Duodenal mucosa (tissue), 2 donors: ENCODE results near the gene SNUPN.
A peak's percentile ranks its signal among the peaks of the same experiment; 100 is the strongest.

Experiments used
- H3K27ac ChIP-seq: one replicate; pipeline ENCODE4 v1.7.0; 2013; ENCODE audit warnings: low read depth, low read length
- H3K27me3 ChIP-seq, 2 donors: one replicate each; pipeline ENCODE4 v1.7.0; 2013; ENCODE audit warnings: low read length in 2 of 2, control low read depth in 1 of 2; ENCODE audit not compliant: insufficient read depth in 2 of 2, control insufficient read depth in 1 of 2
- H3K36me3 ChIP-seq, 2 donors: one replicate each; pipeline ENCODE4 v1.7.0; 2013; ENCODE audit warnings: low read length in 2 of 2, control low read depth in 1 of 2; ENCODE audit not compliant: insufficient read depth in 2 of 2, control insufficient read depth in 1 of 2
- H3K4me1 ChIP-seq, 2 donors: one replicate each; pipeline ENCODE4 v1.7.0; 2013; ENCODE audit warnings: low read length in 2 of 2, control low read depth in 1 of 2; ENCODE audit not compliant: insufficient read depth in 2 of 2, control insufficient read depth in 1 of 2
- H3K4me3 ChIP-seq, 2 donors: one replicate each; pipeline ENCODE4 v1.7.0; 2013; ENCODE audit warnings: low read length in 2 of 2, low read depth in 1 of 2
- H3K9ac ChIP-seq, 2 donors: one replicate each; pipeline ENCODE4 v1.7.0; 2013; ENCODE audit warnings: low read length in 2 of 2, low read depth in 1 of 2
- H3K9me3 ChIP-seq, 2 donors: one replicate each; pipeline ENCODE4 v1.7.0; 2013; ENCODE audit warnings: low read length in 2 of 2, control low read depth in 1 of 2; ENCODE audit not compliant: control insufficient read depth in 1 of 2

The SNUPN gene

GRCh38 chr15:75663931-75664421 lies 38.5 kb upstream of the SNUPN start:
- Histone ChIP-seq H3K9me3 (no peaks in the 10 kb centered on the region), H3K4me1 (peaks cover 51 to 60% of the 10 kb centered on the region in 2 donors), H3K4me3 (no peak overlapping the region), H3K27me3 (no peaks in the 10 kb centered on the region), H3K9ac (peak overlapping the region; percentile 26 to 38), H3K36me3 (peaks cover 3 to 4% of the 10 kb centered on the region in 2 donors), H3K27ac (no peak overlapping the region)

GRCh38 chr15:75662823-75663519 lies 37.4 kb upstream of the SNUPN start:
- Histone ChIP-seq H3K9me3 (no peaks in the 10 kb centered on the region), H3K4me1 (peaks cover 51 to 60% of the 10 kb centered on the region in 2 donors), H3K36me3 (peaks cover 4 to 5% of the 10 kb centered on the region in 2 donors), H3K4me3 (no peak overlapping the region), H3K9ac (peak overlapping the region in 1 of 2 donors; percentile 38), H3K27me3 (no peaks in the 10 kb centered on the region), H3K27ac (no peak overlapping the region)

GRCh38 chr15:75661756-75662140 lies 36.2 kb upstream of the SNUPN start:
- Histone ChIP-seq H3K4me1 (peaks cover 45 to 50% of the 10 kb centered on the region in 2 donors), H3K9me3 (no peaks in the 10 kb centered on the region), H3K36me3 (peaks cover 4 to 17% of the 10 kb centered on the region in 2 donors), H3K27ac (peak overlapping the region; percentile 57), H3K4me3 (no peak overlapping the region), H3K9ac (peak overlapping the region in 1 of 2 donors; percentile 23), H3K27me3 (no peaks in the 10 kb centered on the region)

GRCh38 chr15:75661100-75661755 lies 35.7 kb upstream of the SNUPN start:
- Histone ChIP-seq H3K9me3 (no peaks in the 10 kb centered on the region), H3K4me1 (peaks cover 40 to 45% of the 10 kb centered on the region in 2 donors), H3K36me3 (peaks cover 8 to 20% of the 10 kb centered on the region in 2 donors), H3K27me3 (no peaks in the 10 kb centered on the region), H3K9ac (peak overlapping the region in 1 of 2 donors; percentile 23), H3K27ac (peak overlapping the region; percentile 57), H3K4me3 (no peak overlapping the region)

GRCh38 chr15:75659928-75660645 lies 34.6 kb upstream of the SNUPN start:
- H3K4me3 ChIP-seq, result no peak overlapping the region
- H3K9me3 ChIP-seq, result no peaks in the 10 kb centered on the region
- no peak overlapping the region for H3K27ac ChIP-seq
- peaks cover 42 to 47% of the 10 kb centered on the region in 2 donors for H3K4me1 ChIP-seq
- no peaks in the 10 kb centered on the region for H3K27me3 ChIP-seq
- H3K9ac ChIP-seq, result no peak overlapping the region
- peaks cover 8 to 20% of the 10 kb centered on the region in 2 donors for H3K36me3 ChIP-seq

GRCh38 chr15:75659141-75659771 lies 33.7 kb upstream of the SNUPN start:
- H3K9ac ChIP-seq, result no peak overlapping the region
- no peak overlapping the region for H3K27ac ChIP-seq
- H3K4me1 ChIP-seq, result peaks cover 42 to 46% of the 10 kb centered on the region in 2 donors
- H3K27me3 ChIP-seq, result no peaks in the 10 kb centered on the region
- no peaks in the 10 kb centered on the region for H3K9me3 ChIP-seq
- H3K4me3 ChIP-seq, result no peak overlapping the region
- H3K36me3 ChIP-seq, result peaks cover 8 to 22% of the 10 kb centered on the region in 2 donors

GRCh38 chr15:75656813-75657212 lies 31.3 kb upstream of the SNUPN start:
- peaks cover 38 to 49% of the 10 kb centered on the region in 2 donors for H3K4me1 ChIP-seq
- H3K27me3 ChIP-seq, result no peaks in the 10 kb centered on the region
- H3K9me3 ChIP-seq, result no peaks in the 10 kb centered on the region
- H3K4me3 ChIP-seq, result no peak overlapping the region
- no peak overlapping the region for H3K9ac ChIP-seq
- H3K36me3 ChIP-seq, result peaks cover 8 to 24% of the 10 kb centered on the region in 2 donors
- H3K27ac ChIP-seq, result no peak overlapping the region

GRCh38 chr15:75656331-75656730 lies 30.8 kb upstream of the SNUPN start:
- Histone ChIP-seq H3K36me3 (peaks cover 8 to 24% of the 10 kb centered on the region in 2 donors), H3K9me3 (no peaks in the 10 kb centered on the region), H3K4me3 (no peak overlapping the region), H3K4me1 (peaks cover 39 to 50% of the 10 kb centered on the region in 2 donors), H3K27ac (no peak overlapping the region), H3K27me3 (no peaks in the 10 kb centered on the region), H3K9ac (no peak overlapping the region)

- no peak overlapping the region for H3K9ac ChIP-seq
- H3K27ac ChIP-seq, result no peak overlapping the region
- H3K4me3 ChIP-seq, result no peak overlapping the region
- H3K4me1 ChIP-seq, result peaks cover 43 to 53% of the 10 kb centered on the region in 2 donors
- no peaks in the 10 kb centered on the region for H3K9me3 ChIP-seq
- no peaks in the 10 kb centered on the region for H3K27me3 ChIP-seq
- peaks cover 8 to 26% of the 10 kb centered on the region in 2 donors for H3K36me3 ChIP-seq
These were observed 30.4 kb upstream of the SNUPN start for GRCh38 chr15:75655931-75656330.
